Measurements from ENCODE around the gene MAPK8IP3.

DNA sequence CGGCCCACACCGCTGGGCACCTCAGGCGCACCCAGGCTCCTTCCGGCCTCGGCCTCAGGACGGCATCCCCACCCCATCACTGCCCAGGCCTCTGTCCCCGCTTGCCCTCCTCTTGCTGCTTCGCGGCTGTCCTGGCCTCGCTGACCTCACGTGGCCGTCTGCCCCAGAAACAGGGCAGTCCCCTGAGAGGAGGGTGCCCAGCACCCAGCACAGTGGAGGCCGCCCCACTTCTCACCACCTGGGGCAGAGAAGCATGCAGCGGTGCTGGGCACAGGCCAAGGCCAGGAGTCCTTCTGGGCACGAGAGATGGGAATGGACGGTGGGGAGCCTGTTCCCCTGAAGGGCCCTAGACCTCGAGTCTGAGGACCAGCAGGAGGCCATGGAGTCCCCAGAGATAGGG lies 111.7 kb downstream of the MAPK8IP3 start:
- TF ChIP-seq CTCF (IDR thresholded peaks at IDR 0.05), result no peak
- no peak for TF ChIP-seq EZH2 (IDR thresholded peaks at IDR 0.05; ENCODE audit: borderline replicate concordance, insufficient read depth, low read depth, low read length, poor library complexity, severe bottlenecking)
